ENCODE data around the gene KLF11. TPM values are rescaled to one million over a fixed set of nuclear protein-coding genes. Genes with fewer than 3 reads are reported as not detected.

KLF11 gene
- total RNA-seq, 1 experiment from 2014 or later, result 21.0 TPM

DNA sequence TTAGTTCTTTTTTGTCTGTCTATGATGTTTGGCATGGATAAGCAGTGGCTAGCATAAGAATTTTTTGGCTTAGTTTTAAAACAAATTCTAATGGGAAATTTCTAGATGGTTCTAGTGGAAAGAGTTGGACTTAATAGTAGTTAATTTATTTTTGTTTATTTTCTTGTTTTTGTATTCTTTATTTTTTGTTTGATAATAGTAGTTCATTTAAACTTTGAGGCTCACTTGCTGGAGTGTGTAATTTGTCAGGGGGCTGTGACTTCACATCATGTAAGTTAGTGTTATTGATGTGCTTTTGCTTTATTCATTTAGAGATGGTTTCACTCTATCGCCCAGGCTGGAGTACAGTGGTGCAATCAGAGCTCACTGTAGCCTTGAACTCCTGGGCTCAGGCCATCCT lies 43.7 kb upstream of the KLF11 start:
- CTCF ChIA-PET, result no interaction called here
- Histone ChIP-seq H3K27me3 (replicated peaks; ENCODE audit: control insufficient read depth, insufficient read depth, low read length) (no peaks in the 10 kb centered on the region), H3K4me3 (ENCODE audit: low read depth, low read length) (no peak overlapping the region), H3K36me3 (ENCODE audit: control insufficient read depth, insufficient read depth, low read length) (no peaks in the 10 kb centered on the region; the same call in none of the 2 replicates), H3K4me1 (no peaks in the 10 kb centered on the region), H3K9me3 (no peaks in the 10 kb centered on the region)
- no peak for DNase-seq
- no peaks in the 10 kb centered on the region for H3K27me3 Mint-ChIP-seq (ENCODE audit: insufficient read depth, unreplicated experiment)
- H3K9me3 Mint-ChIP-seq (ENCODE audit: unreplicated experiment), result no peaks in the 10 kb centered on the region
- H3K4me3 Mint-ChIP-seq (ENCODE audit: unreplicated experiment), result no peak overlapping the region
- no peaks in the 10 kb centered on the region for H3K4me1 Mint-ChIP-seq (ENCODE audit: low read depth, unreplicated experiment)
- TF ChIP-seq, protein P1, sequence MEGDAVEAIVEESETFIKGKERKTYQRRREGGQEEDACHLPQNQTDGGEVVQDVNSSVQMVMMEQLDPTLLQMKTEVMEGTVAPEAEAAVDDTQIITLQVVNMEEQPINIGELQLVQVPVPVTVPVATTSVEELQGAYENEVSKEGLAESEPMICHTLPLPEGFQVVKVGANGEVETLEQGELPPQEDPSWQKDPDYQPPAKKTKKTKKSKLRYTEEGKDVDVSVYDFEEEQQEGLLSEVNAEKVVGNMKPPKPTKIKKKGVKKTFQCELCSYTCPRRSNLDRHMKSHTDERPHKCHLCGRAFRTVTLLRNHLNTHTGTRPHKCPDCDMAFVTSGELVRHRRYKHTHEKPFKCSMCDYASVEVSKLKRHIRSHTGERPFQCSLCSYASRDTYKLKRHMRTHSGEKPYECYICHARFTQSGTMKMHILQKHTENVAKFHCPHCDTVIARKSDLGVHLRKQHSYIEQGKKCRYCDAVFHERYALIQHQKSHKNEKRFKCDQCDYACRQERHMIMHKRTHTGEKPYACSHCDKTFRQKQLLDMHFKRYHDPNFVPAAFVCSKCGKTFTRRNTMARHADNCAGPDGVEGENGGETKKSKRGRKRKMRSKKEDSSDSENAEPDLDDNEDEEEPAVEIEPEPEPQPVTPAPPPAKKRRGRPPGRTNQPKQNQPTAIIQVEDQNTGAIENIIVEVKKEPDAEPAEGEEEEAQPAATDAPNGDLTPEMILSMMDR (IDR thresholded peaks at IDR 0.05; ENCODE audit: insufficient read depth in 1 of 2, low read depth in 1 of 2, low read length in 1 of 2, severe bottlenecking in 1 of 2, unreplicated experiment in 1 of 2), result no peak
- no peak overlapping the region for H3K27ac Mint-ChIP-seq (ENCODE audit: unreplicated experiment)
- intact Hi-C loops (cut with micrococcal nuclease; ENCODE audit: unreplicated experiment), result no loop called here
- BruUV-seq (replicated peaks), result no TSS peak
- H3K36me3 Mint-ChIP-seq (ENCODE audit: insufficient read depth, unreplicated experiment), result peaks cover 9% of the 10 kb centered on the region
- POLR2A ChIA-PET, result no interaction called here

DNA sequence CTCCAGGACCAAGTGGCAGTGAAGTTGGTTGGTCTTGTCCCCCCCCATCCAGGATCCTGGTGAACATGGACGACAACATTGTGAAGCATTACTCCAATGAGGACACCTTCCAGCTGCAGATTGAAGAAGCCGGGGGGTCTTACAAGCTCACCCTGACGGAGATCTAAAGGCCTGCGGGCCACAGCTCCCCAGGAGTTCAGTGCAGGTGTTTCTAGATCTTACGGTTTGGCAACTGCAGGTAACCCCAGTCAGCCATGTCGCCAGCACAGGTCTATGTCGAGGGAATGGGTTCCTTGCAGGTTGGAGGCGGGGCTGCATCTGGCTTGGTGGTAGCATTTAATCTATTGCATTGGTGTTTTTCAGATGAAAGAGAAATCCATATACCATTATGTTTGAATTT lies 42.8 kb upstream of the KLF11 start:
- BruUV-seq (replicated peaks), result no TSS peak
- intact Hi-C loops (cut with micrococcal nuclease; ENCODE audit: unreplicated experiment), result no loop called here
- no peaks in the 10 kb centered on the region for H3K9me3 Mint-ChIP-seq (ENCODE audit: unreplicated experiment)
- TF ChIP-seq, protein P1 (IDR thresholded peaks at IDR 0.05; ENCODE audit: insufficient read depth in 1 of 2, low read depth in 1 of 2, low read length in 1 of 2, severe bottlenecking in 1 of 2, unreplicated experiment in 1 of 2), result no peak
- no peak overlapping the region for H3K4me3 ChIP-seq (ENCODE audit: low read depth, low read length)
- no peaks in the 10 kb centered on the region for H3K27me3 Mint-ChIP-seq (ENCODE audit: insufficient read depth, unreplicated experiment)
- H3K36me3 ChIP-seq (ENCODE audit: control insufficient read depth, insufficient read depth, low read length), result no peaks in the 10 kb centered on the region; the same call in none of the 2 replicates
- H3K27ac Mint-ChIP-seq (ENCODE audit: unreplicated experiment), result no peak overlapping the region
- ChIA-PET POLR2A (no interaction called here), CTCF (no interaction called here)
- no peaks in the 10 kb centered on the region for H3K4me1 Mint-ChIP-seq (ENCODE audit: low read depth, unreplicated experiment)
- no peak overlapping the region for H3K4me3 Mint-ChIP-seq (ENCODE audit: unreplicated experiment)
- H3K36me3 Mint-ChIP-seq (ENCODE audit: insufficient read depth, unreplicated experiment), result peaks cover 6% of the 10 kb centered on the region
- no peak for DNase-seq
- H3K27me3 ChIP-seq (replicated peaks; ENCODE audit: control insufficient read depth, insufficient read depth, low read length), result no peaks in the 10 kb centered on the region
- no peaks in the 10 kb centered on the region for H3K9me3 ChIP-seq
- no peaks in the 10 kb centered on the region for H3K4me1 ChIP-seq

DNA sequence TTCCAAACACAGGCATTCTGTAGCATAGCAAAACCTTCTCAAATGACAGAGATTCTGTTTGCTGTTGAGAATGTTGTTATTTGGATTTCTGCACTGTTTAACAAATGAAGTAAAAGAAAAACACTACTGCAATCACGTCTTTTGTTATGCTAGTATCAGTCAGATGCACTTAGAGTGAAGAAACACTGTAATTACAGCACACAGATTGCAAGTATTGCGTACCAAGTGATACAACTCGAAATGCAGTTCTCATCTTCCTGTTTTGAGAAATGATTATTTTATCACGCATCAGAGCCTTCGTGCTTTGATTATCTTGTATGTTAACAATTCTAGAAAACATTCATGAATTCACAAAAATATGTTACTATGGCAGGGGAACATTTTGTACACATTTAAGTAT lies 41.8 kb upstream of the KLF11 start:
- no peaks in the 10 kb centered on the region for H3K36me3 Mint-ChIP-seq (ENCODE audit: insufficient read depth, unreplicated experiment)
- H3K9me3 Mint-ChIP-seq (ENCODE audit: unreplicated experiment), result no peaks in the 10 kb centered on the region
- H3K4me1 Mint-ChIP-seq (ENCODE audit: low read depth, unreplicated experiment), result no peaks in the 10 kb centered on the region
- BruUV-seq (replicated peaks), result no TSS peak
- Histone ChIP-seq H3K4me1 (no peaks in the 10 kb centered on the region), H3K9me3 (no peaks in the 10 kb centered on the region), H3K36me3 (ENCODE audit: control insufficient read depth, insufficient read depth, low read length) (no peaks in the 10 kb centered on the region; the same call in none of the 2 replicates), H3K27me3 (replicated peaks; ENCODE audit: control insufficient read depth, insufficient read depth, low read length) (no peaks in the 10 kb centered on the region), H3K4me3 (ENCODE audit: low read depth, low read length) (no peak overlapping the region)
- POLR2A ChIA-PET, result no interaction called here
- TF ChIP-seq, protein P1 (IDR thresholded peaks at IDR 0.05; ENCODE audit: insufficient read depth in 1 of 2, low read depth in 1 of 2, low read length in 1 of 2, severe bottlenecking in 1 of 2, unreplicated experiment in 1 of 2), result no peak
- CTCF ChIA-PET, result no interaction called here
- no peaks in the 10 kb centered on the region for H3K27me3 Mint-ChIP-seq (ENCODE audit: insufficient read depth, unreplicated experiment)
- no peak overlapping the region for H3K27ac Mint-ChIP-seq (ENCODE audit: unreplicated experiment)
- DNase-seq, result no peak
- intact Hi-C loops (cut with micrococcal nuclease; ENCODE audit: unreplicated experiment), result no loop called here
- no peak overlapping the region for H3K4me3 Mint-ChIP-seq (ENCODE audit: unreplicated experiment)

All from Caco-2 (cell line).